ENCODE measurements around the gene NFIX. TPM values are rescaled to one million over a fixed set of nuclear protein-coding genes. Genes with fewer than 3 reads are reported as not detected.

Gene NFIX
- total and polyA plus RNA-seq, 2 donors (not counting 1 experiment from before 2014, with no cell fraction given) = 35.7 to 74.8 TPM

- Histone ChIP-seq H3K27ac (ENCODE audit: insufficient read depth, low read length) (no peak overlapping the region), H3K4me1 (ENCODE audit: control insufficient read depth, extremely low read depth, insufficient read depth, low read length) (peaks cover 4% of the 10 kb centered on the region), H3K9me3 (ENCODE audit: control insufficient read depth, insufficient read depth, low read depth, low read length) (no peaks in the 10 kb centered on the region), H2AFZ (ENCODE audit: low read length) (no peak overlapping the region), H4K20me1 (ENCODE audit: control insufficient read depth, extremely low read depth, insufficient read depth, low read length) (no peaks in the 10 kb centered on the region), H3K9ac (ENCODE audit: insufficient read depth, low read length) (no peak overlapping the region), H3K4me3 (replicated peaks in 1 of 4; ENCODE audit: control extremely low read depth in 1 of 4, insufficient read depth in 1 of 4, low read depth in 3 of 4, low read length in 4 of 4) (no peak overlapping the region), H3K79me2 (ENCODE audit: control insufficient read depth, insufficient read depth, low read length) (peaks cover 1% of the 10 kb centered on the region), H3K4me2 (ENCODE audit: extremely low read depth, insufficient read depth, low read length) (no peak overlapping the region), H3K27me3 (ENCODE audit: control insufficient read depth, insufficient read depth, low read length) (no peaks in the 10 kb centered on the region), H3K36me3 (ENCODE audit: control insufficient read depth, insufficient read depth, low read length) (peaks cover 5% of the 10 kb centered on the region)
- no peak for DNase-seq (ENCODE audit: low read depth in 2 of 2)
- TF ChIP-seq EZH2 (IDR thresholded peaks at IDR 0.05; ENCODE audit: low read length, missing control alignments) = no peak
- TF ChIP-seq, protein P1, sequence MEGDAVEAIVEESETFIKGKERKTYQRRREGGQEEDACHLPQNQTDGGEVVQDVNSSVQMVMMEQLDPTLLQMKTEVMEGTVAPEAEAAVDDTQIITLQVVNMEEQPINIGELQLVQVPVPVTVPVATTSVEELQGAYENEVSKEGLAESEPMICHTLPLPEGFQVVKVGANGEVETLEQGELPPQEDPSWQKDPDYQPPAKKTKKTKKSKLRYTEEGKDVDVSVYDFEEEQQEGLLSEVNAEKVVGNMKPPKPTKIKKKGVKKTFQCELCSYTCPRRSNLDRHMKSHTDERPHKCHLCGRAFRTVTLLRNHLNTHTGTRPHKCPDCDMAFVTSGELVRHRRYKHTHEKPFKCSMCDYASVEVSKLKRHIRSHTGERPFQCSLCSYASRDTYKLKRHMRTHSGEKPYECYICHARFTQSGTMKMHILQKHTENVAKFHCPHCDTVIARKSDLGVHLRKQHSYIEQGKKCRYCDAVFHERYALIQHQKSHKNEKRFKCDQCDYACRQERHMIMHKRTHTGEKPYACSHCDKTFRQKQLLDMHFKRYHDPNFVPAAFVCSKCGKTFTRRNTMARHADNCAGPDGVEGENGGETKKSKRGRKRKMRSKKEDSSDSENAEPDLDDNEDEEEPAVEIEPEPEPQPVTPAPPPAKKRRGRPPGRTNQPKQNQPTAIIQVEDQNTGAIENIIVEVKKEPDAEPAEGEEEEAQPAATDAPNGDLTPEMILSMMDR (conservative IDR thresholded peaks at IDR 0.05 in 1 of 2, IDR thresholded peaks at IDR 0.05 in 1 of 2; ENCODE audit: low read depth in 1 of 2, low read length in 2 of 2) = no peak
Observed at GRCh38 chr19:13095934-13096927, 101.0 kb downstream of the NFIX start.

- no peak for TF ChIP-seq EZH2 (IDR thresholded peaks at IDR 0.05; ENCODE audit: low read length, missing control alignments)
- TF ChIP-seq, protein P1 (conservative IDR thresholded peaks at IDR 0.05 in 1 of 2, IDR thresholded peaks at IDR 0.05 in 1 of 2; ENCODE audit: low read depth in 1 of 2, low read length in 2 of 2) = no peak
- H3K79me2 ChIP-seq (ENCODE audit: control insufficient read depth, insufficient read depth, low read length) = peaks cover 1% of the 10 kb centered on the region
- H2AFZ ChIP-seq (ENCODE audit: low read length) = no peak overlapping the region
- no peaks in the 10 kb centered on the region for H4K20me1 ChIP-seq (ENCODE audit: control insufficient read depth, extremely low read depth, insufficient read depth, low read length)
- DNase-seq (ENCODE audit: low read depth in 2 of 2) = no peak
- H3K4me3 ChIP-seq (replicated peaks in 1 of 4; ENCODE audit: control extremely low read depth in 1 of 4, insufficient read depth in 1 of 4, low read depth in 3 of 4, low read length in 4 of 4) = no peak overlapping the region
- no peaks in the 10 kb centered on the region for H3K27me3 ChIP-seq (ENCODE audit: control insufficient read depth, insufficient read depth, low read length)
- no peak overlapping the region for H3K9ac ChIP-seq (ENCODE audit: insufficient read depth, low read length)
- no peaks in the 10 kb centered on the region for H3K9me3 ChIP-seq (ENCODE audit: control insufficient read depth, insufficient read depth, low read depth, low read length)
- peaks cover 5% of the 10 kb centered on the region for H3K36me3 ChIP-seq (ENCODE audit: control insufficient read depth, insufficient read depth, low read length)
- peaks cover 2% of the 10 kb centered on the region for H3K4me1 ChIP-seq (ENCODE audit: control insufficient read depth, extremely low read depth, insufficient read depth, low read length)
- H3K27ac ChIP-seq (ENCODE audit: insufficient read depth, low read length) = no peak overlapping the region
- H3K4me2 ChIP-seq (ENCODE audit: extremely low read depth, insufficient read depth, low read length) = no peak overlapping the region
Observed at GRCh38 chr19:13097033-13097462, 101.8 kb downstream of the NFIX start.

DNA sequence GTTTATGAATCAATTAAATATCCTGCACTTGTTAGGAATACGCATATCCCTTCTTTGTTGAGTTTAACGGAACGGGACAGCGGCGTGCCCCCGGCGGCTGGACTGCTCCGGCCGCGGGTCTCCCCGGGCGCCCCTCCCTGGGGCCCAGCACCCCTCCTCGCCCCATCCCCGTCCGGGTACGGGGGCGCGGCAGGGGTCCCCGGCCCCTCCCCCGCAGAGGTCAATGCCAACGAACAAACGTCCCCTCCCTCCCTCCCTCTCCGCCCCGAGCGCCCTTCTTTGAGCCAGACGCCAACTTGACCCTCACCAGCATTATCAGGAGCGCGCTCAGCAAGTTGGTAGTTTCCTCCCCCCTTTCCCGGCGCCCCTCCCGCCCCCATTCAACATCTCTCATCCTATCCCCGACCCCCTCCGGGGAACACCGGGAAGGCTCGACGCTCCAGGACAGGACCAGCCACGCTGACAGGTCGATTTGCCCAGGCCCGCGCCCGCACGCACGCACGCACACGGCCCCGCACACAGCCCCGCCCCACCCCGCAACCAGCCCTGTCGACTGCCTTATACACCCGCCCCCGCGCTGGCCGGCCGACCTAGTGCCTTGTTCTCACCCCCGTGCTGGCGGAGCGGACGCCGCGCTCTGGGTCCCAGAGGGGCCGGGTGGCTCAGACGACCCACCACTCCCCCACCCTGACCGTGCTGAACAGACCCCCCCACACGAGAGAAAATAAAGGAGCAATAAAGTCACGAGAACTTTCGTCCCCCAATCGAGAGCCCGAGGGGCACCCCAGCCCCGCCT, 102.4 kb downstream of the NFIX start:
- TF ChIP-seq, protein P1 (conservative IDR thresholded peaks at IDR 0.05 in 1 of 2, IDR thresholded peaks at IDR 0.05 in 1 of 2; ENCODE audit: low read depth in 1 of 2, low read length in 2 of 2) = no peak
- H4K20me1 ChIP-seq (ENCODE audit: control insufficient read depth, extremely low read depth, insufficient read depth, low read length) = no peaks in the 10 kb centered on the region
- no peak overlapping the region for H3K9ac ChIP-seq (ENCODE audit: insufficient read depth, low read length)
- no peak for DNase-seq (ENCODE audit: low read depth in 2 of 2)
- no peak overlapping the region for H3K4me3 ChIP-seq (replicated peaks in 1 of 4; ENCODE audit: control extremely low read depth in 1 of 4, insufficient read depth in 1 of 4, low read depth in 3 of 4, low read length in 4 of 4)
- H2AFZ ChIP-seq (ENCODE audit: low read length) = no peak overlapping the region
- H3K27me3 ChIP-seq (ENCODE audit: control insufficient read depth, insufficient read depth, low read length) = no peaks in the 10 kb centered on the region
- H3K79me2 ChIP-seq (ENCODE audit: control insufficient read depth, insufficient read depth, low read length) = peaks cover 1% of the 10 kb centered on the region
- H3K27ac ChIP-seq (ENCODE audit: insufficient read depth, low read length) = no peak overlapping the region
- H3K36me3 ChIP-seq (ENCODE audit: control insufficient read depth, insufficient read depth, low read length) = peaks cover 5% of the 10 kb centered on the region
- H3K4me1 ChIP-seq (ENCODE audit: control insufficient read depth, extremely low read depth, insufficient read depth, low read length) = peaks cover 3% of the 10 kb centered on the region
- H3K9me3 ChIP-seq (ENCODE audit: control insufficient read depth, insufficient read depth, low read depth, low read length) = no peaks in the 10 kb centered on the region
- no peak overlapping the region for H3K4me2 ChIP-seq (ENCODE audit: extremely low read depth, insufficient read depth, low read length)
